Liver (tissue), 9 donors: ENCODE measurements around the gene KCNIP4. TPM values are rescaled to one million over a fixed set of nuclear protein-coding genes. Genes with fewer than 3 reads are reported as not detected.

Experiments
- DNase-seq: peaks from one replicate; pipeline ENCODE4 v3.0.0-alpha.2; 2017; ENCODE audit warnings: low spot score
- H3K27ac ChIP-seq, 2 donors: one replicate each; pipeline ENCODE4 v1.7.0; 2013; ENCODE audit warnings: inconsistent platforms in 2 of 2, low read length in 2 of 2, control low read depth in 1 of 2, low read depth in 1 of 2, mild to moderate bottlenecking in 1 of 2
- H3K27me3 ChIP-seq, 4 donors: one replicate each; pipeline versions ENCODE4 v1.6.1 to v1.7.0; 2013; ENCODE audit warnings: low read length in 3 of 4, inconsistent platforms in 1 of 4, mild to moderate bottlenecking in 1 of 4, moderate library complexity in 1 of 4; ENCODE audit not compliant: control insufficient read depth in 4 of 4, insufficient read depth in 4 of 4
- H3K36me3 ChIP-seq, 4 donors: one replicate each; pipeline versions ENCODE4 v1.6.1 to v1.7.0; 2013; ENCODE audit warnings: low read length in 3 of 4, mild to moderate bottlenecking in 3 of 4, low read depth in 1 of 4, moderate library complexity in 1 of 4; ENCODE audit not compliant: control insufficient read depth in 4 of 4, insufficient read depth in 3 of 4
- H3K4me1 ChIP-seq, 4 donors: one replicate each; pipeline versions ENCODE4 v1.6.1 to v1.7.0; 2013; ENCODE audit warnings: low read length in 3 of 4, mild to moderate bottlenecking in 3 of 4, moderate library complexity in 1 of 4; ENCODE audit not compliant: control insufficient read depth in 4 of 4, insufficient read depth in 4 of 4
- H3K4me3 ChIP-seq, 3 donors: one replicate each; pipeline versions ENCODE4 v1.6.1 to v1.7.0; 2013; ENCODE audit warnings: low read length in 3 of 3, control low read depth in 1 of 3, low read depth in 1 of 3, mild to moderate bottlenecking in 1 of 3
- H3K9ac ChIP-seq, 2 donors: one replicate each; pipeline ENCODE4 v1.7.0; 2013; ENCODE audit warnings: low read length in 2 of 2, mild to moderate bottlenecking in 2 of 2, moderate library complexity in 2 of 2, control low read depth in 1 of 2, low read depth in 1 of 2
- H3K9me3 ChIP-seq, 4 donors: one replicate each; pipeline versions ENCODE4 v1.6.1 to v1.7.0; 2013; ENCODE audit warnings: low read length in 3 of 4; ENCODE audit not compliant: control insufficient read depth in 4 of 4
- CTCF ChIP-seq: fragments of 150-350 bp; IDR thresholded peaks from 2 replicates; pipeline ENCODE4 v1.5.1; 2017; ENCODE audit warnings: improper control_type of control experiment, low read depth, low read length; ENCODE audit not compliant: missing input control
- EGR1 ChIP-seq, 2 donors: IDR thresholded peaks; 2 replicates each; pipeline ENCODE4 v1.6.1; 2016 to 2018; ENCODE audit warnings: antibody characterized with exemption in 2 of 2, low read depth in 2 of 2
- FOXA1 ChIP-seq: IDR thresholded peaks from 2 replicates; pipeline ENCODE4 v1.6.1; 2016; ENCODE audit warnings: antibody characterized with exemption
- FOXA2 ChIP-seq: IDR thresholded peaks from 2 replicates; pipeline ENCODE4 v1.6.1; 2016; ENCODE audit warnings: antibody characterized with exemption
- GABPA ChIP-seq, 2 donors: IDR thresholded peaks in 1 of 2; conservative IDR thresholded peaks in 1 of 2; 2 replicates each; pipeline ENCODE4 v1.6.1; 2016; ENCODE audit warnings: antibody characterized with exemption in 2 of 2, mild to moderate bottlenecking in 1 of 2, moderate library complexity in 1 of 2
- HNF4A ChIP-seq, 2 donors: conservative IDR thresholded peaks; 2 replicates each; pipeline ENCODE4 v1.6.1; 2016; ENCODE audit warnings: antibody characterized with exemption in 2 of 2, mild to moderate bottlenecking in 2 of 2
- HNF4G ChIP-seq: IDR thresholded peaks from 2 replicates; pipeline ENCODE4 v1.6.1; 2016; ENCODE audit warnings: antibody characterized with exemption
- JUND ChIP-seq, 2 donors: IDR thresholded peaks; 2 replicates each; pipeline ENCODE4 v1.6.1; 2016; ENCODE audit warnings: antibody characterized with exemption in 2 of 2
- NR2F2 ChIP-seq: IDR thresholded peaks from 2 replicates; pipeline ENCODE4 v1.6.1; 2016; ENCODE audit warnings: antibody characterized with exemption
- RAD21 ChIP-seq, 2 donors: IDR thresholded peaks; 2 replicates each; pipeline ENCODE4 v1.6.1; 2016; ENCODE audit warnings: antibody characterized with exemption in 2 of 2, mild to moderate bottlenecking in 2 of 2
- RXRA ChIP-seq, 2 donors: IDR thresholded peaks; 2 replicates each; pipeline ENCODE4 v1.6.1; 2017 to 2018; ENCODE audit warnings: antibody characterized with exemption in 2 of 2, mild to moderate bottlenecking in 1 of 2
- SP1 ChIP-seq: IDR thresholded peaks from 2 replicates; pipeline ENCODE4 v1.6.1; 2018; ENCODE audit warnings: antibody characterized with exemption, mild to moderate bottlenecking
- TAF1 ChIP-seq: conservative IDR thresholded peaks from 2 replicates; pipeline ENCODE4 v1.6.1; 2016; ENCODE audit warnings: antibody characterized with exemption, mild to moderate bottlenecking
- YY1 ChIP-seq: IDR thresholded peaks from 2 replicates; pipeline ENCODE4 v1.6.1; 2016; ENCODE audit warnings: antibody characterized with exemption, mild to moderate bottlenecking
- ZBTB33 ChIP-seq: IDR thresholded peaks from 2 replicates; pipeline ENCODE4 v1.6.1; 2016; ENCODE audit warnings: antibody characterized with exemption
- WGBS: extraction: QIAGEN DNeasy Blood & Tissue Kit; methylation state at CpG from one replicate; pipeline ENCODE4 v1.1.7; 2013; 5-methylcytosine and 5-hydroxymethylcytosine counted together
- polyA plus RNA-seq, 2 donors: library from polyadenylated mRNA; stranded (reverse) in 1 of 2; unstranded in 1 of 2; fragments of 200-250 nt in 1 of 2; fragments of >200 nt in 1 of 2; fragmentation: Nextera tagmentation in 1 of 2; extraction: Ambion mirVana in 1 of 2; gene quantifications; one replicate each; pipeline versions ENCODE4 v1.2.1 to v1.2.3, GENCODE V29; 2013 to 2015
- total RNA-seq, 2 donors: library from RNA; depleted of rRNA; stranded (reverse); fragments of >200 nt; gene quantifications; one replicate each; pipeline ENCODE4 v1.2.3, GENCODE V29; 2014
- TF ChIP-seq, protein P1 (sequence below): IDR thresholded peaks from 2 replicates; pipeline ENCODE4 v1.6.1; 2016; ENCODE audit warnings: antibody characterized with exemption
- TF ChIP-seq, protein P2 (sequence below): IDR thresholded peaks from 2 replicates; pipeline ENCODE4 v1.6.1; 2016; ENCODE audit warnings: antibody characterized with exemption
- TF ChIP-seq, protein P3 (sequence below): IDR thresholded peaks from 2 replicates; pipeline ENCODE4 v1.6.1; 2016; ENCODE audit warnings: antibody characterized with exemption, mild to moderate bottlenecking
- donor health status: healthy.
- donor health status: healthy.
- donor health status: healthy.
- donor health status: healthy.
- donor health status: healthy.

The KCNIP4 gene
- total and polyA plus RNA-seq, 4 donors = 0.08 to 0.14 TPM; not detected in 2

DNA sequence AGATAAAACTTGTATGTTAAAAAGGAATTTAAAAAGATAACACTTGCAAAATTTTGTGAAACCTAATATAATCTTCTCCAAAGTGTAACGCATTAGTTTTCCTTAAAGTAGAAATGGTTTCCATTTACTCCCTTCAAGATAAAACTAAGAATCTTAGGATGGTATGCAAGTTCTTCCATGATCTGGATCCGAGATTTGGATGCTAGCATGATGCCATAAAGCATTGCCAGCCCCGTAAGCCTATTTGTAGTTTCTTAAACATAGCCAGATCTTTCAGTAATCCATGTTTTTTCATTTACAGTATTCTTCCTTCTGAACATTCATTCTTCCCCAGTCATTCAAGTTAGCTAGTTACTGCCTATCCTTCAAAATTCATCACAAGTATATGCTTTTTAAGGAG, 572.4 kb downstream of the KCNIP4 start:
- TF ChIP-seq JUND (IDR thresholded peaks at IDR 0.05) = no peak
- TF ChIP-seq YY1 = no peak
- TF ChIP-seq HNF4A (conservative IDR thresholded peaks at IDR 0.05) = no peak
- TF ChIP-seq RAD21 (IDR thresholded peaks at IDR 0.05) = no peak
- TF ChIP-seq, protein P1, sequence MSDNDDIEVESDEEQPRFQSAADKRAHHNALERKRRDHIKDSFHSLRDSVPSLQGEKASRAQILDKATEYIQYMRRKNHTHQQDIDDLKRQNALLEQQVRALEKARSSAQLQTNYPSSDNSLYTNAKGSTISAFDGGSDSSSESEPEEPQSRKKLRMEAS = no peak
- no peak for TF ChIP-seq EGR1 (IDR thresholded peaks at IDR 0.05; ENCODE audit: low read depth in 2 of 2)
- TF ChIP-seq NR2F2 = no peak
- TF ChIP-seq, protein P2, sequence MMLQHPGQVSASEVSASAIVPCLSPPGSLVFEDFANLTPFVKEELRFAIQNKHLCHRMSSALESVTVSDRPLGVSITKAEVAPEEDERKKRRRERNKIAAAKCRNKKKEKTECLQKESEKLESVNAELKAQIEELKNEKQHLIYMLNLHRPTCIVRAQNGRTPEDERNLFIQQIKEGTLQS = no peak
- TF ChIP-seq GABPA (IDR thresholded peaks at IDR 0.05 in 1 of 2, conservative IDR thresholded peaks at IDR 0.05 in 1 of 2) = no peak
- Histone ChIP-seq H3K4me1 (no peaks in the 10 kb centered on the region), H3K36me3 (no peaks in the 10 kb centered on the region), H3K4me3 (no peak overlapping the region), H3K9ac (no peak overlapping the region), H3K27me3 (peaks cover 0 to 3% (median 0%) of the 10 kb centered on the region in 4 donors), H3K27ac (no peak overlapping the region), H3K9me3 (no peaks in the 10 kb centered on the region)
- DNase-seq = no peak
- WGBS = 75% methylated on average over 3 of the region's 3 CpGs

GRCh38 chr4:21374641-21375368, 573.8 kb downstream of the KCNIP4 start:
- Histone ChIP-seq H3K27ac (no peak overlapping the region), H3K4me1 (no peaks in the 10 kb centered on the region), H3K4me3 (no peak overlapping the region), H3K9ac (no peak overlapping the region), H3K9me3 (no peaks in the 10 kb centered on the region), H3K27me3 (no peaks in the 10 kb centered on the region), H3K36me3 (no peaks in the 10 kb centered on the region)
- 84% methylated on average over 2 of the region's 2 CpGs for WGBS
- DNase-seq = no peak
- TF ChIP-seq TAF1 (no peak), YY1 (no peak), ZBTB33 (no peak), FOXA2 (no peak), RAD21 (IDR thresholded peaks at IDR 0.05) (no peak), SP1 (no peak), HNF4G (no peak), RXRA (IDR thresholded peaks at IDR 0.05) (no peak), NR2F2 (no peak), HNF4A (conservative IDR thresholded peaks at IDR 0.05) (no peak), GABPA (IDR thresholded peaks at IDR 0.05 in 1 of 2, conservative IDR thresholded peaks at IDR 0.05 in 1 of 2) (no peak), EGR1 (IDR thresholded peaks at IDR 0.05; ENCODE audit: low read depth in 2 of 2) (no peak), CTCF (no peak), FOXA1 (no peak), JUND (IDR thresholded peaks at IDR 0.05) (no peak)
- TF ChIP-seq, protein P3, sequence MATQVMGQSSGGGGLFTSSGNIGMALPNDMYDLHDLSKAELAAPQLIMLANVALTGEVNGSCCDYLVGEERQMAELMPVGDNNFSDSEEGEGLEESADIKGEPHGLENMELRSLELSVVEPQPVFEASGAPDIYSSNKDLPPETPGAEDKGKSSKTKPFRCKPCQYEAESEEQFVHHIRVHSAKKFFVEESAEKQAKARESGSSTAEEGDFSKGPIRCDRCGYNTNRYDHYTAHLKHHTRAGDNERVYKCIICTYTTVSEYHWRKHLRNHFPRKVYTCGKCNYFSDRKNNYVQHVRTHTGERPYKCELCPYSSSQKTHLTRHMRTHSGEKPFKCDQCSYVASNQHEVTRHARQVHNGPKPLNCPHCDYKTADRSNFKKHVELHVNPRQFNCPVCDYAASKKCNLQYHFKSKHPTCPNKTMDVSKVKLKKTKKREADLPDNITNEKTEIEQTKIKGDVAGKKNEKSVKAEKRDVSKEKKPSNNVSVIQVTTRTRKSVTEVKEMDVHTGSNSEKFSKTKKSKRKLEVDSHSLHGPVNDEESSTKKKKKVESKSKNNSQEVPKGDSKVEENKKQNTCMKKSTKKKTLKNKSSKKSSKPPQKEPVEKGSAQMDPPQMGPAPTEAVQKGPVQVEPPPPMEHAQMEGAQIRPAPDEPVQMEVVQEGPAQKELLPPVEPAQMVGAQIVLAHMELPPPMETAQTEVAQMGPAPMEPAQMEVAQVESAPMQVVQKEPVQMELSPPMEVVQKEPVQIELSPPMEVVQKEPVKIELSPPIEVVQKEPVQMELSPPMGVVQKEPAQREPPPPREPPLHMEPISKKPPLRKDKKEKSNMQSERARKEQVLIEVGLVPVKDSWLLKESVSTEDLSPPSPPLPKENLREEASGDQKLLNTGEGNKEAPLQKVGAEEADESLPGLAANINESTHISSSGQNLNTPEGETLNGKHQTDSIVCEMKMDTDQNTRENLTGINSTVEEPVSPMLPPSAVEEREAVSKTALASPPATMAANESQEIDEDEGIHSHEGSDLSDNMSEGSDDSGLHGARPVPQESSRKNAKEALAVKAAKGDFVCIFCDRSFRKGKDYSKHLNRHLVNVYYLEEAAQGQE = no peak
- TF ChIP-seq, protein P2 = no peak
- TF ChIP-seq, protein P1 = no peak
